ENCODE results near the gene OR5H1. TPM values are rescaled to one million over a fixed set of nuclear protein-coding genes. Genes with fewer than 3 reads are reported as not detected.

OR5H1 gene
- total and polyA plus RNA-seq, 10 of the 15 experiments (the other 5 are each of a cell fraction or from before 2014, with no cell fraction given): not detected

DNA sequence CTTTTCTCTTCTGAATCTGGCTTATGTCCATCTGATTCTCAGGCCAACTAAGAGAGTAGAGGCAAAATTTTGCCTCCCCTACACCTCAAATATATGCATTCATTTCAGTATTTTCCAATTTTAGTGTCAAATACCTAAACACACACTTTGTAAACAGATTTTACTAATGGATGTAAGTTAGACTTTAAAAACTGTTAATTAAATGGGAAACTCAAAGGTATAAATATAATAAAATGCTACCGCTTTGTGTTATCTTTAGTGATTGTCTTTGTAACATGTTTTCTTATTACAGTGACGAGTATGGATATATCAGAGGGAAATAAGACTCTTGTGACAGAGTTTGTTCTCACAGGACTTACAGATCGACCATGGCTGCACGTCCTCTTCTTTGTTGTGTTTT is 43.6 kb upstream of the OR5H1 start, which contains the start of gene OR5AC2:
Gene OR5AC2, plus strand, starts transcription at position 301 of the 400 bp plus-strand sequence. Its CDS starts 0 bp downstream, at position 301.
- intact Hi-C loops (cut with micrococcal nuclease; ENCODE audit: unreplicated experiment): no loop called here
- Histone ChIP-seq H3K4me2 (ENCODE audit: control insufficient read depth, insufficient read depth) (no peak within 1 kb of the TSS), H4K20me1 (ENCODE audit: control insufficient read depth, insufficient read depth) (no peaks in the 10 kb centered on the region), H3K27ac (ENCODE audit: control insufficient read depth, insufficient read depth) (no peak within 1 kb of the TSS), H3K36me3 (ENCODE audit: control insufficient read depth in 2 of 2, insufficient read depth in 2 of 2, low read length in 1 of 2) (no peaks in the 10 kb centered on the region), H3K9me3 (replicated peaks; ENCODE audit: control insufficient read depth, insufficient read depth, low read length) (no peaks in the 10 kb centered on the region), H3K9ac (ENCODE audit: control insufficient read depth, insufficient read depth, low read length) (no peak within 1 kb of the TSS), H3K4me3 (no peak within 1 kb of the TSS), H3K79me2 (ENCODE audit: control insufficient read depth, insufficient read depth, low read length) (no peaks in the 10 kb centered on the region), H2AFZ (ENCODE audit: control insufficient read depth, low read depth, low read length) (no peak within 1 kb of the TSS), H3K27me3 (replicated peaks in 1 of 2; ENCODE audit: control insufficient read depth in 2 of 2, insufficient read depth in 2 of 2, low read length in 1 of 2) (no peaks in the 10 kb centered on the region), H3K4me1 (ENCODE audit: control insufficient read depth, insufficient read depth, low read length) (no peaks in the 10 kb centered on the region)
- FAIRE-seq: no peak
- ATAC-seq: no peak
- WGBS (ENCODE audit: insufficient coverage, insufficient replicate concordance, low lambda C conversion rate, missing lambda C conversion rate): 36% methylated on average over 4 of the region's 4 CpGs
- TF ChIP-seq, protein P1, sequence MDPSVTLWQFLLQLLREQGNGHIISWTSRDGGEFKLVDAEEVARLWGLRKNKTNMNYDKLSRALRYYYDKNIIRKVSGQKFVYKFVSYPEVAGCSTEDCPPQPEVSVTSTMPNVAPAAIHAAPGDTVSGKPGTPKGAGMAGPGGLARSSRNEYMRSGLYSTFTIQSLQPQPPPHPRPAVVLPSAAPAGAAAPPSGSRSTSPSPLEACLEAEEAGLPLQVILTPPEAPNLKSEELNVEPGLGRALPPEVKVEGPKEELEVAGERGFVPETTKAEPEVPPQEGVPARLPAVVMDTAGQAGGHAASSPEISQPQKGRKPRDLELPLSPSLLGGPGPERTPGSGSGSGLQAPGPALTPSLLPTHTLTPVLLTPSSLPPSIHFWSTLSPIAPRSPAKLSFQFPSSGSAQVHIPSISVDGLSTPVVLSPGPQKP (IDR thresholded peaks at IDR 0.05; ENCODE audit: low read depth, low read length): no peak
- TF ChIP-seq, protein P2, sequence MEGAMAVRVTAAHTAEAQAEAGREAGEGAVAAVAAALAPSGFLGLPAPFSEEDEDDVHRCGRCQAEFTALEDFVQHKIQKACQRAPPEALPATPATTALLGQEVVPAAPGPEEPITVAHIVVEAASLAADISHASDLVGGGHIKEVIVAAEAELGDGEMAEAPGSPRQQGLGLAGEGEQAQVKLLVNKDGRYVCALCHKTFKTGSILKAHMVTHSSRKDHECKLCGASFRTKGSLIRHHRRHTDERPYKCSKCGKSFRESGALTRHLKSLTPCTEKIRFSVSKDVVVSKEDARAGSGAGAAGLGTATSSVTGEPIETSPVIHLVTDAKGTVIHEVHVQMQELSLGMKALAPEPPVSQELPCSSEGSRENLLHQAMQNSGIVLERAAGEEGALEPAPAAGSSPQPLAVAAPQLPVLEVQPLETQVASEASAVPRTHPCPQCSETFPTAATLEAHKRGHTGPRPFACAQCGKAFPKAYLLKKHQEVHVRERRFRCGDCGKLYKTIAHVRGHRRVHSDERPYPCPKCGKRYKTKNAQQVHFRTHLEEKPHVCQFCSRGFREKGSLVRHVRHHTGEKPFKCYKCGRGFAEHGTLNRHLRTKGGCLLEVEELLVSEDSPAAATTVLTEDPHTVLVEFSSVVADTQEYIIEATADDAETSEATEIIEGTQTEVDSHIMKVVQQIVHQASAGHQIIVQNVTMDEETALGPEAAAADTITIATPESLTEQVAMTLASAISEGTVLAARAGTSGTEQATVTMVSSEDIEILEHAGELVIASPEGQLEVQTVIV (IDR thresholded peaks at IDR 0.05; ENCODE audit: borderline replicate concordance, partially characterized antibody): no peak
- TF ChIP-seq EZH2 (IDR thresholded peaks at IDR 0.05; ENCODE audit: borderline replicate concordance, control insufficient read depth, low read depth, low read length): no peak
- TF ChIP-seq MXI1 (IDR thresholded peaks at IDR 0.05; ENCODE audit: low read depth, low read length): no peak
- TF ChIP-seq, protein P3, sequence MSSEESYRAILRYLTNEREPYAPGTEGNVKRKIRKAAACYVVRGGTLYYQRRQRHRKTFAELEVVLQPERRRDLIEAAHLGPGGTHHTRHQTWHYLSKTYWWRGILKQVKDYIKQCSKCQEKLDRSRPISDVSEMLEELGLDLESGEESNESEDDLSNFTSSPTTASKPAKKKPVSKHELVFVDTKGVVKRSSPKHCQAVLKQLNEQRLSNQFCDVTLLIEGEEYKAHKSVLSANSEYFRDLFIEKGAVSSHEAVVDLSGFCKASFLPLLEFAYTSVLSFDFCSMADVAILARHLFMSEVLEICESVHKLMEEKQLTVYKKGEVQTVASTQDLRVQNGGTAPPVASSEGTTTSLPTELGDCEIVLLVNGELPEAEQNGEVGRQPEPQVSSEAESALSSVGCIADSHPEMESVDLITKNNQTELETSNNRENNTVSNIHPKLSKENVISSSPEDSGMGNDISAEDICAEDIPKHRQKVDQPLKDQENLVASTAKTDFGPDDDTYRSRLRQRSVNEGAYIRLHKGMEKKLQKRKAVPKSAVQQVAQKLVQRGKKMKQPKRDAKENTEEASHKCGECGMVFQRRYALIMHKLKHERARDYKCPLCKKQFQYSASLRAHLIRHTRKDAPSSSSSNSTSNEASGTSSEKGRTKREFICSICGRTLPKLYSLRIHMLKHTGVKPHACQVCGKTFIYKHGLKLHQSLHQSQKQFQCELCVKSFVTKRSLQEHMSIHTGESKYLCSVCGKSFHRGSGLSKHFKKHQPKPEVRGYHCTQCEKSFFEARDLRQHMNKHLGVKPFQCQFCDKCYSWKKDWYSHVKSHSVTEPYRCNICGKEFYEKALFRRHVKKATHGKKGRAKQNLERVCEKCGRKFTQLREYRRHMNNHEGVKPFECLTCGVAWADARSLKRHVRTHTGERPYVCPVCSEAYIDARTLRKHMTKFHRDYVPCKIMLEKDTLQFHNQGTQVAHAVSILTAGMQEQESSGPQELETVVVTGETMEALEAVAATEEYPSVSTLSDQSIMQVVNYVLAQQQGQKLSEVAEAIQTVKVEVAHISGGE (CRISPR knock-in tag; IDR thresholded peaks at IDR 0.05): no peak
- TF ChIP-seq, protein P4, sequence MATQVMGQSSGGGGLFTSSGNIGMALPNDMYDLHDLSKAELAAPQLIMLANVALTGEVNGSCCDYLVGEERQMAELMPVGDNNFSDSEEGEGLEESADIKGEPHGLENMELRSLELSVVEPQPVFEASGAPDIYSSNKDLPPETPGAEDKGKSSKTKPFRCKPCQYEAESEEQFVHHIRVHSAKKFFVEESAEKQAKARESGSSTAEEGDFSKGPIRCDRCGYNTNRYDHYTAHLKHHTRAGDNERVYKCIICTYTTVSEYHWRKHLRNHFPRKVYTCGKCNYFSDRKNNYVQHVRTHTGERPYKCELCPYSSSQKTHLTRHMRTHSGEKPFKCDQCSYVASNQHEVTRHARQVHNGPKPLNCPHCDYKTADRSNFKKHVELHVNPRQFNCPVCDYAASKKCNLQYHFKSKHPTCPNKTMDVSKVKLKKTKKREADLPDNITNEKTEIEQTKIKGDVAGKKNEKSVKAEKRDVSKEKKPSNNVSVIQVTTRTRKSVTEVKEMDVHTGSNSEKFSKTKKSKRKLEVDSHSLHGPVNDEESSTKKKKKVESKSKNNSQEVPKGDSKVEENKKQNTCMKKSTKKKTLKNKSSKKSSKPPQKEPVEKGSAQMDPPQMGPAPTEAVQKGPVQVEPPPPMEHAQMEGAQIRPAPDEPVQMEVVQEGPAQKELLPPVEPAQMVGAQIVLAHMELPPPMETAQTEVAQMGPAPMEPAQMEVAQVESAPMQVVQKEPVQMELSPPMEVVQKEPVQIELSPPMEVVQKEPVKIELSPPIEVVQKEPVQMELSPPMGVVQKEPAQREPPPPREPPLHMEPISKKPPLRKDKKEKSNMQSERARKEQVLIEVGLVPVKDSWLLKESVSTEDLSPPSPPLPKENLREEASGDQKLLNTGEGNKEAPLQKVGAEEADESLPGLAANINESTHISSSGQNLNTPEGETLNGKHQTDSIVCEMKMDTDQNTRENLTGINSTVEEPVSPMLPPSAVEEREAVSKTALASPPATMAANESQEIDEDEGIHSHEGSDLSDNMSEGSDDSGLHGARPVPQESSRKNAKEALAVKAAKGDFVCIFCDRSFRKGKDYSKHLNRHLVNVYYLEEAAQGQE (IDR thresholded peaks at IDR 0.05; ENCODE audit: low read depth, low read length): no peak
- TF ChIP-seq EP300 (IDR thresholded peaks at IDR 0.05; ENCODE audit: borderline replicate concordance in 1 of 2, control insufficient read depth in 1 of 2, low read depth in 2 of 2, low read length in 2 of 2): no peak
- no TSS peak for BruUV-seq (replicated peaks)
- RAD21 ChIA-PET (ENCODE audit: unreplicated experiment): no interaction called here
- no peak for DNase-seq (ENCODE audit: low read depth, low spot score)
- SMC1A ChIA-PET (ENCODE audit: uncharacterized antibody, unreplicated experiment): no interaction called here
- CTCF ChIA-PET: interaction anchor here (0.6 kb wide), 1 partner anchor 283 kb away, joined by 3 read pairs; no protein-coding TSS in a partner anchor
- in situ Hi-C loops (cut with MboI): no loop called here
- POLR2A ChIA-PET: no interaction called here

Data from GM12878 (cell line).